Left renal pelvis (tissue), 4 donors: Measurements from ENCODE around the gene PROSER3. TPM values are rescaled to one million over a fixed set of nuclear protein-coding genes. Genes with fewer than 3 reads are reported as not detected.

Experiments used
- DNase-seq, 4 donors: peaks; one replicate each; pipeline ENCODE4 v3.0.0-alpha.2; 2013; ENCODE audit warnings: low read depth in 4 of 4, low spot score in 3 of 4
- polyA plus RNA-seq, 4 donors: library from polyadenylated mRNA; unstranded; fragments of 120-200 nt; gene quantifications; one replicate each; pipeline ENCODE4 v1.2.1, GENCODE V29; 2013; ENCODE audit not compliant: insufficient read length in 4 of 4

The PROSER3 gene
- polyA plus RNA-seq, 4 donors = 12.8 to 24.3 (median 17.3) TPM

- no peak for DNase-seq
Measured at GRCh38 chr19:35773020-35773806, 15.2 kb downstream of the PROSER3 start.

DNA sequence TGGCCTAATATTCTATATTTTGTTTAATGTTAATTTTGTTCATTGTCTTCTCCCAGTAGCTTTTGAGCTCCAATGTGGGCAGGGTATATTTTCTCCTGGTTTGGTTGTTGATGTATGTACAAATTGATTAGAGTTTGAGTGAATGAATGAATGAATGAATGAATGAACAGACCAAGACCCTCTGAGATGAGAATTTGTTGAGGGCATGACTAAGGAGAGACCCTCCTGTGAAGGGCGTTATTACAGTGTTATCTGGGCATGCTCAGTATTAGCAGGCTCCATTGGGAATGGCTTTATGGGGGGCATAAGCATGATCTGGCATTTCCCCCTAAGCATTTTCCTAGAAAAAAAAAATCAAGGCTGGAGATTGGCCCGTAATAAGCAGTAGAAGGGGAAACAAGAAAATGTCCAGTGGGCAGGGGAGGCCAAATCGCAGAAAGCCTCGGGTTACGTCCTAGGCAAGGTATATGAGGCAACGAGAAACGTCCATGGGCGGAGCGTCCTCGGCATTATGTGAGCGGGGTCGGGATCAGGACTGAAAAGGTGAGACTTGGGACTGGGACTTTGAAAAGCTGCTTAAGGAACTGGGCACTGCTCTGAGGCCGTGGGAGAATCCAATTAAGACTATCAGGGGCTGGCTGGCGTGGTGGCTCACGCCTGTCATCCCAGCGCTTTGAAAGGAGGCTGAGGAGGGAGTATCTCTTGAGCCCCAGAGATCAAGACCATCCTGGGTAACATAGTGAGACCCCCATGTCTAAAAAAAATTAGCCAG lies 16.5 kb downstream of the PROSER3 start:
- DNase-seq = no peak

- DNase-seq = no peak
Measured at GRCh38 chr19:35775046-35775297, 17.0 kb downstream of the PROSER3 start.

DNA sequence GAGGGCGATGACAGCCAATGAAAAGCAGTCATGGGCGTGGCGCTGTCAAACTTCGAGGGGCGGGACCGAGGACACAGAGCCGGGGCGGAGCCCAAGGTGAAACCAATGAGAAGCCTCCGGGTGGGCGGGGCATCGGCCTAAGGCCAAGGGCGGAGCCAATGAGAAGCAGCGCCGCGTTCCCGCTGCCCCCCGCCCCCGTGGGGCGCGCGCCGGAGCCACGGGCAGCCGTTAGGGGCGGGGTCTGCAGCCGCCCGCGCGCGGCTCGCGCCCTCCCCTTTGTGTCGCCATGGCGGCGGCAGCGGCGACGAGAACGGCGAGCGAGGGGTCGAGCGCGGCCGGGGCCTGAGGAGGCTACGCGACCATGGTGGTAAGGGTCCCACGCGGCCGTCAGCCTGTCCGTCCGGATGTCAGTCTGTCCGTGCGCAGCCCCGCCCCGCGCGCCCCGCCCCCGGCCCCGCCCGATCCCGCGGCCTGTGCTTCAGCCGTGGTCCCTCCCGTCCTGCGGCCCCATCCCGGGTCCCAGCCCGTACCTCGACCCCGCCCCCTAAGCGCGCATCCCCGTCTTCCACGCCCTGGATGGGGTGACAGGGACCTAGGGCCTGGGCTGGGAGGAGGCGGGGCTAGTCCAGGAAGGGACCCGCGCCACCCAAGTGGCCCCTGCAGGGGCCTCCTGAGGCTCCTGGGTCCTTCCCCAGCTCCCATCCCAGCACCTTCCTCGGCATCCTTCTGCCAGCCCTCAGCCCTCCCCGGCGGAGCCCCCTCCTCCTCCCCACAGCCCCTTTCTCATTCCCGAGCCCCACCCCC lies 17.5 kb downstream of the PROSER3 start, which contains the start of gene ARHGAP33:
Gene ARHGAP33 (plus strand): TSS at position 267 of the 804 bp plus-strand sequence. CDS start 95 bp downstream, at position 362.
- peak; percentile 91 to 96 (median 96) for DNase-seq

- no peak for DNase-seq
Measured at GRCh38 chr19:35776102-35776788, 18.3 kb downstream of the PROSER3 start.

- DNase-seq = no peak
Measured at GRCh38 chr19:35777086-35777841, 19.3 kb downstream of the PROSER3 start.

GRCh38 chr19:35777961-35778360 lies 20.0 kb downstream of the PROSER3 start:
- DNase-seq = no peak

- no peak for DNase-seq
Measured at GRCh38 chr19:35779033-35779432, 21.1 kb downstream of the PROSER3 start.

GRCh38 chr19:35780058-35780457 lies 22.1 kb downstream of the PROSER3 start:
- no peak for DNase-seq

DNA sequence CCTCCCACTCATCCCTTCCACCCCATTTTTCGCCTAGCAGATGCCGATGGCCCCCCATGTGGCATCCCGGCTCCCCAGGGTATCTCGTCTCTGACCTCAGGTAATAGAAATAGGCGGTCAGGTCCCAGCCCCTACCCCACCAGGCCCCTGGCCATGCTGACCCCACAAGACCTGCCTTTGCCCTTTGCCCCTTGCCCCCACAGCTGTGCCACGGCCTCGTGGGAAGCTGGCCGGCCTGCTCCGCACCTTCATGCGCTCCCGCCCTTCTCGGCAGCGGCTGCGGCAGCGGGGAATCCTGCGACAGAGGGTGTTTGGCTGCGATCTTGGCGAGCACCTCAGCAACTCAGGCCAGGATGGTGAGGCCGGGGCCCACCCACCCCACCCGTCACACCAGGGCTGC lies 22.7 kb downstream of the PROSER3 start:
- no peak for DNase-seq

DNA sequence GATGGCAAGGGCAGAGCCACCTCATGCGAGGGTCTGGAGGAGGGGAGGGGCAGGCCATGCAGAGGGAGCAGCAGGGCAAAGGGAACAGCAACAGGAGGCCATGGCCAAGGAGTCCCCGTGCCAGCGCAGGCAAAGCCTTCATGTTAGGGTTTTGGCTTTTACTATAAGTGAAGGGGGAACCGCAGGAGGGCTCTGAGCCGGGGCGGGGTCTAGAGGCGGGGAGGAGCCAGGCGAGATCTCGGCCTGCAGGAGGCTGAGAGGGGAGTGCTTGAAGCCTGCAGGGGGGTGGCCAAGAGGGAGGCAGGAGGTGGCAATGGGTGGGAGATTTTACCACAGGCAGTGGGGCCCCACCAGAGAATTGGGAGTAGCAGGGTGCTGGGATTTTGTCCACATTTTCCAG lies 23.7 kb downstream of the PROSER3 start:
- no peak for DNase-seq

DNA sequence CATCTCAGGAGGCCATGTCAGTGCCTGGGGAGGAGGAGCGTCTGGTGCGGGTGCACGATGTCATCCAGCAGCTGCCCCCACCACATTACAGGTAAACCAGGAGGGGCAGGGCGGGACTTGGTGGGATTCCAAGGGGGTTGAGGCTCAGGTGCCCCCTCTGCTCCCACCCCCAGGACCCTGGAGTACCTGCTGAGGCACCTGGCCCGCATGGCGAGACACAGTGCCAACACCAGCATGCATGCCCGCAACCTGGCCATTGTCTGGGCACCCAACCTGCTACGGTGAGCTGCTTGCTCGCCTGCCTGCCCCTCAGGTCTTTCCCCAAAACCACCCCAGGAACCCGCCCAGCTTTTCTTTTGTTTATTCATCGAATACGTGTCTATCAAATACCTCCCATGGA lies 24.6 kb downstream of the PROSER3 start:
- no peak for DNase-seq

DNA sequence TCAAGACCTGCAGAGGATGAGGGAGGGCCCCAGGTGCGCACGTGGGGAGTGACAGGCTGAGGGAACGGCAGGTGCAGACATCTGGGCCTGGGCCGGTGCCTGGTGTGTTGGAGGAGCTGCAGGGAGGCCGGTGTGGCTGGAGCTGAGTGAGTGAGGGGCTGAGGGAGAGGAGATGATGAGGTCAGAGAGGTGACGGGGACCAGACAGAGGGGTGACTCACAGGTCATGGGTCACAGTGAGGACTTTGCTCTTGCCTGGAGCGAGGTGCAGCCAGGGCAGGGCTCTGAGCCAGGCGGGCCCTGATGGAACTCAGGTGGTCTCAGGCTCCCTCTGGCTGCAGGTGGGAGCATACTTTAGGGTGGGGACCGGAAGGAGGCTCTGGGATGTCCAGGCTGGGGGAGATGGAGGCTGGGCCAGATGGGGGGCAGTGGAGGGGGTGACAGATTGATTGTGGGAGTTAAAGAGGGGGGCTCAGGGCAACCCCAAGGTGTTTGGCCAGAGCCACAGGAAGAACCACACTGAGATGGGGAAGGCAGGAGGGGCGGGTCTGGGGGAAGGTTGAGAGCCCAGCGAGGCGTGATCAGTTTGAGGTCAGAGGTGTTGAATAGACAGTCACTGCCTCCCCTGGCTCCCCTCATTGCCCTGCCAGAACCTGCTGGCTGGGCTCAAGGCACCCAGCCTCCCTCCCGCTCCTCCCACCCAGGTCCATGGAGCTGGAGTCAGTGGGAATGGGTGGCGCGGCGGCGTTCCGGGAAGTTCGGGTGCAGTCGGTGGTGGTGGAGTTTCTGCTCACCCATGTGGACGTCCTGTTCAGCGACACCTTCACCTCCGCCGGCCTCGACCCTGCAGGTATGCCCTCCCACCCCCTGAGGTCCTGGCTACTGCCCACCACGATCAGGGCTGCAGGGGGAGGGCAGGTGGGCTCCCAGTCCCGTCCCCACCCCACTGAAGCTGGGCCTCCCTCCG lies 25.8 kb downstream of the PROSER3 start:
- DNase-seq = no peak

DNA sequence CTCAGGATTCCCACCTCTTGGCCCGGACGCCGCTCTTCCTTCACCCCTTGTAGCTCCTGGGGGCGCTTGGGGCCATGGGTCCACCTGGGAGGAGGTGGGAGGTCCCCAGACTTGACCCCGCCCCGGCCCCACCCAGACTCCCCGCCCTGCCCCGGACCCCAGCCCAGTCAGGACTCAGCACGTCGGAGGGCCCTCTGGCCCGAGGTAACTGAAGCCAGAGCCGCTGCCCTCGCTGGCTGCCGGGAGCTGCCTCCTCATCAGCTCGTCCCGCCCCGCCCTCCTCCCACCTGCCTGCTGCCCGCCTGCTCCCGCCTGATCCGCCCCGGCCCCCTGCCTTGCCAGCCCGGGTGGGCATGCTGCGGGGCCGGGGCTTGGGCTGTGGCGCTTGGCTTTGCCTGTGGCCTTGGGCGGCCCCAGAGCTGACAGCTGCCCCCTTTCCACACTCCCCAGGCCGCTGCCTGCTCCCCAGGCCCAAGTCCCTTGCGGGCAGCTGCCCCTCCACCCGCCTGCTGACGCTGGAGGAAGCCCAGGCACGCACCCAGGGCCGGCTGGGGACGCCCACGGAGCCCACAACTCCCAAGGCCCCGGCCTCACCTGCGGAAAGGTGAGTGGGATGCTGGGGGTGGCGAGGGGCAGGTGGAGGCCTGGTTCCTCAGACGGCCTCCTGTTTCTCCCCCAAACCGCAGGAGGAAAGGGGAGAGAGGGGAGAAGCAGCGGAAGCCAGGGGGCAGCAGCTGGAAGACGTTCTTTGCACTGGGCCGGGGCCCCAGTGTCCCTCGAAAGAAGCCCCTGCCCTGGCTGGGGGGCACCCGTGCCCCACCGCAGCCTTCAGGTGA lies 26.7 kb downstream of the PROSER3 start:
- no peak for DNase-seq

GRCh38 chr19:35785339-35785627 lies 27.3 kb downstream of the PROSER3 start:
- no peak for DNase-seq

GRCh38 chr19:35786299-35787160 lies 28.6 kb downstream of the PROSER3 start:
- no peak for DNase-seq

DNA sequence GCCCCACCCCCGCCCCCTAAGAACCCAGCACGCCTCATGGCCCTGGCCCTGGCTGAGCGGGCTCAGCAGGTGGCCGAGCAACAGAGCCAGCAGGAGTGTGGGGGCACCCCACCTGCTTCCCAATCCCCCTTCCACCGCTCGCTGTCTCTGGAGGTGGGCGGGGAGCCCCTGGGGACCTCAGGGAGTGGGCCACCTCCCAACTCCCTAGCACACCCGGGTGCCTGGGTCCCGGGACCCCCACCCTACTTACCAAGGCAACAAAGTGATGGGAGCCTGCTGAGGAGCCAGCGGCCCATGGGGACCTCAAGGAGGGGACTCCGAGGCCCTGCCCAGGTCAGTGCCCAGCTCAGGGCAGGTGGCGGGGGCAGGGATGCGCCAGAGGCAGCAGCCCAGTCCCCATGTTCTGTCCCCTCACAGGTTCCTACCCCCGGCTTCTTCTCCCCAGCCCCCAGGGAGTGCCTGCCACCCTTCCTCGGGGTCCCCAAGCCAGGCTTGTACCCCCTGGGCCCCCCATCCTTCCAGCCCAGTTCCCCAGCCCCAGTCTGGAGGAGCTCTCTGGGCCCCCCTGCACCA lies 29.3 kb downstream of the PROSER3 start:
- no peak for DNase-seq
